Activated CD8-positive, alpha-beta T cell treated with anti-CD3 and anti-CD28 coated beads for 36 hours (primary cell): ENCODE data around the gene ST8SIA2. TPM values are rescaled to one million over a fixed set of nuclear protein-coding genes. Genes with fewer than 3 reads are reported as not detected.

Experiments
- ATAC-seq: fragments of 200-7000 bp; cut with Tn5 transposase; one replicate; pipeline ENCODE4 v1.10.0; 2021; ENCODE audit warnings: mild to moderate bottlenecking, moderate library complexity
- CTCF ChIA-PET: fragments of 350-600 bp; sonication (Branson Sonifier 250); formaldehyde crosslinking; loops from one replicate; lab custom pipeline; 2021; ENCODE audit warnings: antibody characterized with exemption; lab: Charles Lee
- POLR2A ChIA-PET: fragments of 350-600 bp; sonication (Branson Sonifier 250); formaldehyde crosslinking; loops from one replicate; lab custom pipeline; 2021; ENCODE audit warnings: antibody characterized with exemption; lab: Charles Lee
- DNase-seq: peaks from one replicate; pipeline ENCODE4 v3.0.0-alpha.2; 2020
- H3K27ac Mint-ChIP-seq: one replicate; pipeline ENCODE4 v1.8.0; 2021; ENCODE audit warnings: mild to moderate bottlenecking, mixed read lengths
- H3K27me3 Mint-ChIP-seq: one replicate; pipeline ENCODE4 v1.8.0; 2021; ENCODE audit warnings: mixed read lengths
- H3K36me3 Mint-ChIP-seq: one replicate; pipeline ENCODE4 v1.8.0; 2021; ENCODE audit warnings: low read depth, mixed read lengths
- H3K4me1 Mint-ChIP-seq: one replicate; pipeline ENCODE4 v1.8.0; 2021; ENCODE audit warnings: low read depth, mixed read lengths
- H3K4me3 Mint-ChIP-seq: one replicate; pipeline ENCODE4 v1.8.0; 2021; ENCODE audit warnings: mild to moderate bottlenecking, moderate library complexity, mixed read lengths
- H3K9me3 Mint-ChIP-seq: one replicate; pipeline ENCODE4 v1.8.0; 2021; ENCODE audit warnings: mixed read lengths
- intact Hi-C: fragments of 100-400 bp; cut with micrococcal nuclease; formaldehyde crosslinking; loops from one replicate; pipeline ENCODE4 v1.10.0; 2022
- total RNA-seq, 2 experiments: library from RNA; stranded (reverse); gene quantifications; one replicate each; pipeline ENCODE4 v1.2.3, GENCODE V29; 2021
- TF ChIP-seq, protein P1 (sequence below): fragments of 200-600 bp; IDR thresholded peaks from one replicate; pipeline ENCODE4 v1.8.0; 2022; ENCODE audit warnings: antibody characterized with exemption, mild to moderate bottlenecking

The ST8SIA2 gene
- total RNA-seq, 2 experiments from 2014 or later, result not detected

DNA sequence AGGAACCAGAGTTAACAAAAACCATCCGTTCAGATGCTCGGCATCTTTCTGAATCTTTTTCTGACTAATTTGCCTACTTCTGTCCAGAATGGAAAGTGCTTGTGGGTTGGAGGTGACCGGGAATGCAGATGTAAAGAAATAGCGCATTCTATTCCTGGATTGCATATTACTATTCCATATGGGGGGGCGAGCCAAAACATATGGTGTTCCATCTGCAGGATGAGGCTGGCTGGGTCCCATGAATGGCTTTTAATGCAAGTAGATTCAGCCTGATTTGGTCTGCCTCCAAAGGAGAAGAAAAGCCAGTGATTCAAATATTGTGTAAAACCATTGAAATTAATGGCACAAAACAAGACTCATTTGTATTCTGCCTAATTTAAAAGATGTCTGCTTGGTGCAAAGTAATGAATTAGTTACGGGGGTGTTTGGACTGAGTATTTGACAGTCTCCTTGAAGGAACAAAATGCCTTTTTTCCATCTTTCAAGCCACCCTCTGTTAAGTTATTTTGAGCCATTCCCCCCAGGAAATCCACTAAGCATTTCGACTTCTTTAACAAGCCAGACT lies 99.0 kb downstream of the ST8SIA2 start:
- Mint-ChIP-seq H3K27me3 (peaks cover 17% of the 10 kb centered on the region), H3K36me3 (no peaks in the 10 kb centered on the region), H3K27ac (no peak overlapping the region), H3K4me3 (no peak overlapping the region), H3K4me1 (no peaks in the 10 kb centered on the region), H3K9me3 (peaks cover 2% of the 10 kb centered on the region)
- intact Hi-C loops, result no loop called here
- POLR2A ChIA-PET, result no interaction called here
- CTCF ChIA-PET, result no interaction called here
- DNase-seq (no peak), ATAC-seq (no peak)
- TF ChIP-seq, protein P1, sequence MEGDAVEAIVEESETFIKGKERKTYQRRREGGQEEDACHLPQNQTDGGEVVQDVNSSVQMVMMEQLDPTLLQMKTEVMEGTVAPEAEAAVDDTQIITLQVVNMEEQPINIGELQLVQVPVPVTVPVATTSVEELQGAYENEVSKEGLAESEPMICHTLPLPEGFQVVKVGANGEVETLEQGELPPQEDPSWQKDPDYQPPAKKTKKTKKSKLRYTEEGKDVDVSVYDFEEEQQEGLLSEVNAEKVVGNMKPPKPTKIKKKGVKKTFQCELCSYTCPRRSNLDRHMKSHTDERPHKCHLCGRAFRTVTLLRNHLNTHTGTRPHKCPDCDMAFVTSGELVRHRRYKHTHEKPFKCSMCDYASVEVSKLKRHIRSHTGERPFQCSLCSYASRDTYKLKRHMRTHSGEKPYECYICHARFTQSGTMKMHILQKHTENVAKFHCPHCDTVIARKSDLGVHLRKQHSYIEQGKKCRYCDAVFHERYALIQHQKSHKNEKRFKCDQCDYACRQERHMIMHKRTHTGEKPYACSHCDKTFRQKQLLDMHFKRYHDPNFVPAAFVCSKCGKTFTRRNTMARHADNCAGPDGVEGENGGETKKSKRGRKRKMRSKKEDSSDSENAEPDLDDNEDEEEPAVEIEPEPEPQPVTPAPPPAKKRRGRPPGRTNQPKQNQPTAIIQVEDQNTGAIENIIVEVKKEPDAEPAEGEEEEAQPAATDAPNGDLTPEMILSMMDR, result no peak

DNA sequence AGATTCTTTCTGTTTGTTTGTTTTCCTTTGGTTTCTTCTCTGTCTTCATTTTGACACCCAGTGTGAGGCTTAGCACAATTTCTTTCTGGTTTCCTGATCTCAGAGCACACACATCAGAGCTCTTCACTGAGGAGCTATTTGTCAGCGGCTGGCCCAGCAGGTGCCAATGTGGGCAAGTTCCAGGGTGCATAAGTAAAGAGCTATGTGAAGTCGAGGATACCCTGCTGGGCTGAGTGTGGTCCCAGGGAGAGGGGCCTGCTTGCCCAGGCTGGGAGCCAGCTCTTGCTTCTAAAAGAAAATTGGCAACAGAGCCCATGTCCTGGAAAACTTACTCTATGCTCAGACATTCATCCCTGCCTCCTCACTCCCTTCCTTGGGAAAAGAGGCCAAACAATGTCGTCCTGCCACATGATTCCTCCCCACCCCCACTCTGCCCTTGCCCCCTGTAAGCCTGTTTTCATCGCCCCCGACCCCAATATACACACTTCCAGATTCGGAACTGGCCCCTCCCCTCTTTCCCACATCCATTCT lies 101.2 kb downstream of the ST8SIA2 start:
- DNase-seq (no peak), ATAC-seq (no peak)
- H3K27me3 Mint-ChIP-seq, result peaks cover 21% of the 10 kb centered on the region
- H3K36me3 Mint-ChIP-seq, result no peaks in the 10 kb centered on the region
- intact Hi-C loops, result no loop called here
- POLR2A ChIA-PET, result no interaction called here
- H3K9me3 Mint-ChIP-seq, result peaks cover 2% of the 10 kb centered on the region
- no peak overlapping the region for H3K4me3 Mint-ChIP-seq
- CTCF ChIA-PET, result no interaction called here
- H3K27ac Mint-ChIP-seq, result no peak overlapping the region
- no peaks in the 10 kb centered on the region for H3K4me1 Mint-ChIP-seq
- TF ChIP-seq, protein P1, result no peak

DNA sequence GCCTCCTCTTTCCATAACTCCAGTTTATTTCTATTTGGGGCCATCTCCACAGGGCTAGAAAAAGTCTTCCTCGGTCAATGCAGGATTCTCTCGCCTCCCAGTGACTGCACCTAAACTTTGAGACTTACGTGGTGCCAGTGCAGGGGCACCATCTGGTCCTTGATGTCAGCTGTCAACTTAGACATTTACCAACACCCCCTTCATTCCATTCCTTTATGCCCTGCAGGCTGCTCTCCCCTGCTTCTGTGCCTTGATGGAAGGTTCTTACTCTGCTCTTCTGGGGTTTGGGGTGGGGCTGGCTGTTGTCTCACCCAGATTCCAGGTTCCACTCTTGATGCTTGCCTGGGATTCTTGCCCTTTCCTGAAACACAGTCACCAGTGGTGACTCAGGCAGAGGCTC lies 101.8 kb downstream of the ST8SIA2 start:
- TF ChIP-seq, protein P1, result no peak
- ChIA-PET CTCF (interaction anchor here (1.3 kb wide), 1 partner anchor 219 kb away, joined by 5 read pairs; no protein-coding TSS in a partner anchor), POLR2A (no interaction called here)
- Mint-ChIP-seq H3K27me3 (peaks cover 23% of the 10 kb centered on the region), H3K27ac (no peak overlapping the region), H3K36me3 (no peaks in the 10 kb centered on the region), H3K4me3 (no peak overlapping the region), H3K9me3 (peaks cover 2% of the 10 kb centered on the region), H3K4me1 (no peaks in the 10 kb centered on the region)
- no peak for DNase-seq
- intact Hi-C loops, result no loop called here
- ATAC-seq, result no peak

DNA sequence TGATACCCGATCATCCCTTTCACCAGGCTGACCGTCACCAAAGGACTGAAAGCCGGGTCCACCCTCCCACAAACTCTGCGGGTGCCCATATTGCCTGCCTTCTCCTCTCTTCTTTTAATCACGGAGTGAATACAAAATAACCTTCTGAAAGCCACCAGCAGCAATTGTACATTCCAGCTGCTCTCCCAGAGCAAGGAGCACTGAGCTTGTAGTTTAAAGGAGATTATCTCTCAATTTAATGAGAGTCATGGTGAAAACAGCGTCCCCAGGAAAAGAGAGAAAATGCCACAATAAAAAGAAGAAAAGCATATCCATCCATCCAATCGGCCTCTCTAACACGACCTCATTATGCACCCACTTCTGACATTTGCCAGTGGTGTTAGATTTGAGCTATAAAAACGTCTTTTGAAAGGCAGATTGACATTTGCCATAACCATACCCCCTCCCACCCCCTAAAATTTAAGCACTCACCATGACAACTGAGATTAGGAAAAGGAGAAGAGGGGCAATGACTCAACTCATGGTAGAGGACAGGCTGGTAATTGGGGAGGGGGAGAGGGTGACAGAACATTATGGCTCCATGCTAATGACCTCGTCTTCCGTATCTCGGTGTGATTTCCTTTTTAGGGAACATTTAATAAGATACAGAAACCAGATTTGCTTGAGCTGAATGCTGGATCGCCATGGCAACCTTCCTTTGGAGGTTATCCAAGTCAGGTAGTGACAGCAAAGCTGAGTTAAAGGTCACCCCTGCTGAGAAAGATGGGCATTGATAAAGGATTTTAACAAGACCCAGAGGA lies 106.2 kb downstream of the ST8SIA2 start:
- CTCF ChIA-PET, result no interaction called here
- POLR2A ChIA-PET, result no interaction called here

More for the DNA sequence above, 106.2 kb downstream of the ST8SIA2 start:
- Mint-ChIP-seq H3K4me1 (no peaks in the 10 kb centered on the region), H3K4me3 (no peak overlapping the region), H3K9me3 (no peaks in the 10 kb centered on the region), H3K36me3 (no peaks in the 10 kb centered on the region), H3K27me3 (peaks cover 28% of the 10 kb centered on the region), H3K27ac (no peak overlapping the region)
- intact Hi-C loops, result no loop called here
- TF ChIP-seq, protein P1, result no peak
- no peak for DNase-seq
- ATAC-seq, result no peak
